Measurements from ENCODE around the gene IRS4. TPM values are rescaled to one million over a fixed set of nuclear protein-coding genes. Genes with fewer than 3 reads are reported as not detected.

IRS4 gene
- total and polyA plus RNA-seq, 5 donors from 2014 or later: not detected

- Mint-ChIP-seq H3K4me3 (no peak overlapping the region), H3K27me3 (no peaks in the 10 kb centered on the region), H3K9me3 (peaks cover 0 to 5% (median 0%) of the 10 kb centered on the region in 7 donors)
These were observed 34.7 kb downstream of the IRS4 start for GRCh38 chrX:108701633-108702032.

GRCh38 chrX:108699368-108699767 lies 37.0 kb downstream of the IRS4 start:
- Mint-ChIP-seq H3K4me1 (no peaks in the 10 kb centered on the region), H3K27me3 (no peaks in the 10 kb centered on the region), H3K36me3 (no peaks in the 10 kb centered on the region), H3K9me3 (peaks cover 0 to 4% (median 0%) of the 10 kb centered on the region in 7 donors), H3K4me3 (no peak overlapping the region), H3K27ac (no peak overlapping the region)
- H3K36me3 ChIP-seq (ENCODE audit: control insufficient read depth, insufficient read depth, low read length): no peaks in the 10 kb centered on the region
- no peak for ATAC-seq (ENCODE audit: low read depth in 2 of 2)
- H3K27ac ChIP-seq (ENCODE audit: insufficient read depth, low read length, poor library complexity, severe bottlenecking): no peak overlapping the region
- DNase-seq: peak in 1 of 3 donors; percentile 1
- no peaks in the 10 kb centered on the region for H3K4me1 ChIP-seq (ENCODE audit: control insufficient read depth, insufficient read depth, low read length, poor library complexity, severe bottlenecking)
- H3K27me3 ChIP-seq (ENCODE audit: control insufficient read depth, insufficient read depth, low read length): no peaks in the 10 kb centered on the region
- H3K4me3 ChIP-seq (ENCODE audit: low read depth, low read length): no peak overlapping the region
- H3K9me3 ChIP-seq (ENCODE audit: control insufficient read depth in 2 of 2, low read length in 2 of 2): no peaks in the 10 kb centered on the region

More at GRCh38 chrX:108701633-108702032, 34.7 kb downstream of the IRS4 start:
- H3K36me3 Mint-ChIP-seq: no peaks in the 10 kb centered on the region
- Histone ChIP-seq H3K27ac (ENCODE audit: insufficient read depth, low read length, poor library complexity, severe bottlenecking) (no peak overlapping the region), H3K27me3 (ENCODE audit: control insufficient read depth, insufficient read depth, low read length) (no peaks in the 10 kb centered on the region), H3K4me1 (ENCODE audit: control insufficient read depth, insufficient read depth, low read length, poor library complexity, severe bottlenecking) (no peaks in the 10 kb centered on the region), H3K9me3 (ENCODE audit: control insufficient read depth in 2 of 2, low read length in 2 of 2) (no peaks in the 10 kb centered on the region), H3K36me3 (ENCODE audit: control insufficient read depth, insufficient read depth, low read length) (no peaks in the 10 kb centered on the region), H3K4me3 (ENCODE audit: low read depth, low read length) (no peak overlapping the region)
- H3K27ac Mint-ChIP-seq: no peak overlapping the region
- DNase-seq: no peak
- no peak for ATAC-seq (ENCODE audit: low read depth in 2 of 2)
- no peaks in the 10 kb centered on the region for H3K4me1 Mint-ChIP-seq

- Mint-ChIP-seq H3K4me1 (no peaks in the 10 kb centered on the region), H3K36me3 (no peaks in the 10 kb centered on the region), H3K9me3 (peaks cover 0 to 4% (median 0%) of the 10 kb centered on the region in 7 donors), H3K27me3 (no peaks in the 10 kb centered on the region), H3K4me3 (no peak overlapping the region), H3K27ac (no peak overlapping the region)
- Histone ChIP-seq H3K27me3 (ENCODE audit: control insufficient read depth, insufficient read depth, low read length) (no peaks in the 10 kb centered on the region), H3K4me1 (ENCODE audit: control insufficient read depth, insufficient read depth, low read length, poor library complexity, severe bottlenecking) (no peaks in the 10 kb centered on the region), H3K9me3 (ENCODE audit: control insufficient read depth in 2 of 2, low read length in 2 of 2) (no peaks in the 10 kb centered on the region), H3K36me3 (ENCODE audit: control insufficient read depth, insufficient read depth, low read length) (no peaks in the 10 kb centered on the region), H3K4me3 (ENCODE audit: low read depth, low read length) (no peak overlapping the region), H3K27ac (ENCODE audit: insufficient read depth, low read length, poor library complexity, severe bottlenecking) (no peak overlapping the region)
- no peak for DNase-seq
- no peak for ATAC-seq (ENCODE audit: low read depth in 2 of 2)
These were observed 39.7 kb downstream of the IRS4 start for GRCh38 chrX:108696690-108697089.

Data from CD4-positive, CD25-positive, alpha-beta regulatory T cell (primary cell).